ENCODE measurements around the gene PTPMT1.
"Not testable (repeated sequence)": the region's sequence is repeated elsewhere in the genome, so short reads cannot be mapped to it uniquely, and the experiment has no call there.

The PTPMT1 gene, protein sequence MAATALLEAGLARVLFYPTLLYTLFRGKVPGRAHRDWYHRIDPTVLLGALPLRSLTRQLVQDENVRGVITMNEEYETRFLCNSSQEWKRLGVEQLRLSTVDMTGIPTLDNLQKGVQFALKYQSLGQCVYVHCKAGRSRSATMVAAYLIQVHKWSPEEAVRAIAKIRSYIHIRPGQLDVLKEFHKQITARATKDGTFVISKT

DNA sequence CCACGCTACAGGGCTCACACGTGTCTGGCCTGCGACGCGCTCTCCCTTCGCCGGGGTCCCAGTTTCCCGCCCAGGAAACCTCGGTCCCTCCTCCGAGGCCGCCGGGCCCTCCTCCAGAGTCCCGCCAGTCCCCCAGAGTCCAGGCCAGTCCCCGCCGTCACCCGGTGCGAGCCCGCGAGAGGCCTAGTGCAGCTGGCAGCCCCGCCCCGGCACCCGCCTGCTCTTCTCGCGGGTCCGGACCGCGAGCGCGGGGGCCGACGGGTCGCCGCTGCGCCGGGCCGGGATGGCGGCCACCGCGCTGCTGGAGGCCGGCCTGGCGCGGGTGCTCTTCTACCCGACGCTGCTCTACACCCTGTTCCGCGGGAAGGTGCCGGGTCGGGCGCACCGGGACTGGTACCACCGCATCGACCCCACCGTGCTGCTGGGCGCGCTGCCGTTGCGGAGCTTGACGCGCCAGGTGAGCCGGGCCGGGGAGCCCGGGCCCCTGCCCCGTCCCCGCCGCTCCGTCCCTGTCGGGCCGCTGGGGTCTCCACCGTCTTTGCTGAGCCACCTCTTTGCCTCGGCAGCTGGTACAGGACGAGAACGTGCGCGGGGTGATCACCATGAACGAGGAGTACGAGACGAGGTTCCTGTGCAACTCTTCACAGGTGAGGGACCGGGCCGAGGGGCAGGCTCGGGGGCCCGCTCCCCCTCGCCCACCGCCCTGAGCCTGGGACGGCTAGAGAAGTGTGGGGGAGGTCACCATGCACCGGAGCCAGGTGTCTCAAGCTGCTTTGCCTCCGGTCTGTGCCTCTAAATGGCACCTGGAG, at the start of gene PTPMT1:
Gene PTPMT1, plus strand, starts transcription at position 260 of the 809 bp plus-strand sequence. Its CDS starts 24 bp downstream, at position 284.
- FAIRE-seq = no peak

DNA sequence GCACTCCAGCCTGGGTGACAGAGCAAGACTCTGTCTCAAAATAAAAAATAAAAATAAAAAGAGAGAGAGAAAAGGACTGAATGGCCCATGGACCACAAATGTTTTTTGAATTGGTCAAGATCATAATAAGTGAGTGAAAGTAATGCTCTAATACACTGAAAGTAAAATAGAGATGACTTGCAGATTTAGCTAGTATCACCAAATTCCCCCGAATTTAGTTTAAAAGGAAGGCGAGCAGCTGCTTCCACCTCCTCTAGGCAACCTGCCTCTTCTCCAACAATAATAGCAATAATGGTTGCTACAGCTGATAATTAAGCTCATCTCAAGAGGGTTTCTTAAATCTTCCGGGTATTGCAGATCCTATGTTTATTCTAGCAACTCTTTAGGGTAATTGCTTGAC, 49.2 kb upstream of the PTPMT1 start:
- no peak for FAIRE-seq

DNA sequence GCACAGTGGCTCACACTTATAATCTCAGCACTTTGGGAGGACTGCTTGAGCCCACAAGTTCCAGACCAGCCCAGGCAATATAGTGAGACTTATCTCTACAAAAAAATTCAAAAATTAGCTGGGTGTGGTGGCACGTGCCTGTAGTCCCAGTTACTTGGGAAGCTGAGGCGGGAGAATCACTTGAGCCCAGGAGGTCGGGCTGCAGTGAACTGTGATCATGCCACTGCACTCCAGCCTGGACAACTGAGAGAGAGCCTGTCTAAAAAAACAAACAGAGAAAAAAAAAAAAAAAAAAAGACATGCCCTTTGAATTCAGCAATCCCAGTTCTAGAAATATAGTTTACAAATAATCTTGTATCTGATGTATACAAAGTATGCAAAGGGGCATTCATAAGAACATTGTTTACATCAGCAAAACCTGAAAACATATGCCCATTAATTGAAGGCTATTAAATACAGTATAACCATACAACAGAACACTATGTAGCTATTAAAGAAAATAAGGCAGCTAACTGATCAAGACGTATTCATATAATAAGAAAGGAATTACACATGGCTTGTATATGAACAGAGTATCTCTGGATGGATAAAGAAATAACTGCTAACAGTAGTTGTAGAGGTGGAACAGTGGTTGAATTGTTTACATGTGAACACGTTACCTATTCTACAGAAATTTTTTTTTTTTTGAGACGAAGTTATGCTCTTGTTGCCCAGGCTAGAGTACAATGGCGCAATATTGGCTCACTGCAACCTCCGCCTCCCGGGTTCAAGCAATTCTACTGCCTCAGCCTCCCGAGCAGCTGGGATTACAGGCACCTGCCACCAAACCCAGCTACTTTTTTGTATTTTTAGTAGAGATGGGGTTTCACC, 48.2 kb upstream of the PTPMT1 start:
- no peak for FAIRE-seq

DNA sequence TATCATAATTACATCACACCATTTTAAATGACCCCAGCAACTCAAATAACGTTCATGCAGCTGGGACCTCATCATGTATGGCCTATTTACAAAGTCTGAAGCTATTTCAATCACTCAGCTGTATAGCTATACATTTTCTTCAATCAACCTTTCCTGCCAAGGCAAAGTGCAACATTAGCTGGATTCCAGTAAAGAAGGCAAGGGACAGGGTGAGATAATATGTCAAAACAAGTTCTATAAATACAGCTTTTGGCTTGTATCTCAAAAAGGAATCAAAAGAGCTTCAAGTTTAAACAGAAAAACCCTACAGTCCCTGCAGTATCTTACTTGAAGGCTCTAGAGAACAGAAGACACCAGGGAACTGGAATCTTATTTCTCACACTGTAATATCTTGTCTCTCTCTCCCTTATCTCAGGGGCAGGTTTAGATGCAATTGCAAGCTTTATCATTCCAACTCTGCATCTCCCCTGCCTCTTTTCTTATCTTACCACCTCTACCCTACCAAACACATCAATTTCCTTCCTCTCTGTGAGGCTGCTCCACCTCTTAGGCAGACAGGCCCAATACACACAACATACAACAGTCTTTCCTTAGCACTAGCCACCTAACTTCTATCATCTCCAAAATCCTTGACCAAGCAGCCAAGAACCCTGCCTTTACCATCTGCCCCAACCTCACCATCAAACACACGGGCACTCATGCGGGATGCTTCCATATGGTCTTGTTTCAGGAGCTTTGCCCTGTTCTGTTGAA, 47.0 kb upstream of the PTPMT1 start:
- FAIRE-seq = no peak

DNA sequence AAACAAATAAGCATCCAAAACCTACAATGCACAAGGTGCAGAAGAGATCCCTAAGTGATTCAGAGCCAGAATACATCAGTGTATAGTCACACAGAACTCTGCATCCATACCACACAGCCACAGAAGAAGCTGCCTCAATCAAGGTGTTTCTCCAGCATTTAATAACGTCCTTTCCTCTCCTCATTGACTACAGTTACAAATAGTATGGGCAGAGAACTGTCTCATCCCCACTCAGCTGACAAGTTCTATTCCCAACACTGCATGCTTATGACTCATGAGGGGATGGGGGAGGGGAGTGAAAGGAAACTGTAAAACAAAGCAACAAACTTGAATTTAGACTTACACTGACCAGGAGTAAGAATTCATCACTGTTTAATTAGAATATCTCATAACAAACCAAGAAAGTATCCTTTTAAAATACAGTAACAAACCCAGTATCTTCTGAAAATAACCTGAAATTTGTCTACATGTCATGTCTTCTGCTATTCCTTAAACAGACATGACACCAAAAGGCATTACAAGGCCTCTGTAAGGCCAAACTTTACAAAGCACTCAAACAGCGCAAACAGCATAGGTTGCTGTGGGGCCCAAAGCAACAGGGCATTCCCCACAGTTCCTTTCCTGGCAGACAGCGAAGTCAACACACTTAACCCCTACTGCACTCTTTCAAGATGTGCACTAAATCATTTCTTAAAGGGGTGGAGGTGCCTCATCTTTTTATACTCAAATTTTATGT, 41.7 kb upstream of the PTPMT1 start:
- FAIRE-seq = peak; percentile 72

DNA sequence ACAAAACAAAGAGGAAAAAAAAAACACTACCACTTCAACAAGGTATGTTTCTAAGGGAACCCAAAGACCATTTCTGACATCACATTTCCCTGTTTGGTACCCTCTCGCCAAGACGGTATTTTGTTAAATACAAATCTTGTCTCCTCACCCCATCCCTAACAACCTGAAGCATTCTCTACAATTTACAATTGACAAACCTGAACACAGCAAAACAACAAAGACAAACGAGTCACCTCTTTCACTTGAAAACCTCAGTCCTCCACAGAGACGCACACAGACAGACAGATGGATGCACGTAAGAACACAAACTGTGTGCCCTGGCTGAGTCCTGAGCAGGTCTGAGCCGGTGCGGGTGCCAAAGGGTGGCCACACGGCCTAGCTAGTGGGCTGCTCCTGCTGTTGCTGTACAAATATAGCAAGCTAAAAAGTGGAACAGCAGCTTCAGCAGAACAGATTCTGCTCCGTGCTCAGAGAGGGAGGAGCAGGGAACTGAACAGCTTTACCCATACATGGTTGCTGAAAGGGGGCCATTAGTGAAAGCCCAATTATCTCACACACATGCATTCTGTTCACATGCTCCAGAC, 41.0 kb upstream of the PTPMT1 start:
- FAIRE-seq = no peak

DNA sequence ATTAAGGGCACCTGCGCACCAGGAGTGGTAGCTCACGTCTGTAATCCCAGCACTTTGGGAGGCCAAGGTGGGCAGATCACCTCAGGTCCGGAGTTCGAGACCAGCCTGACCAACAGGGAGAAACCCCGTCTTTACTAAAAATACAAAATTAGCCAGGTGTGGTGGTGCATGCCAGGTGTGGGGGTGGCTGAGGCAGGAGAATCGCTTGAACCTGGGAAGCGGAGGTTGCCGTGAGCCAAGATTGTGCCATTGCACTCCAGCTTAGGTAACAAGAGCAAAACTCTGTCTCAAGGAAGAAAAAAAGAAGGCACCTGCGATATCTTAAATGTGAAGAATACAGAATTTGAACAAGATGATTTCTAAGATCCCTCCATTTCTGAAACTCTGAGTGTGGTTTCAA, 39.4 kb upstream of the PTPMT1 start:
- FAIRE-seq = not testable (repeated sequence)

DNA sequence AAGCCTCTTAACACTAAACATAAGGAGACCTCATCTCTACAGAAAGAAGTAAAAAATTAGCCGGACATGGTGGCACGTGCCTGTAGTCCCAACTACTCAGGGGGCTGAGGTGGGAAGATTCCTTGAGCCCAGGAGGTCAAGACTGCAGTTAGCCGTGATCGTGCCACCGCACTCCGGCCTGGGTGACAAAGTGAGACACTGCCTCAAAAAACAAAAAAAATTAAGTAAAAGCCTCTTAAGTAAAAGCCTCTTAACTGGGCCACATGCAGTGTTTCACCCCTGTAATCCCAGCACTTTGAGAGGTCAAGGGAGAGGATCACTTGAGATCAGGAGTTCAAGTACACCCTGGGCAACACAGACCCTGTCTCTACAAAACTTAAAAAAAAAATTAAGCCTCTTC, 38.2 kb upstream of the PTPMT1 start:
- FAIRE-seq = no peak

DNA sequence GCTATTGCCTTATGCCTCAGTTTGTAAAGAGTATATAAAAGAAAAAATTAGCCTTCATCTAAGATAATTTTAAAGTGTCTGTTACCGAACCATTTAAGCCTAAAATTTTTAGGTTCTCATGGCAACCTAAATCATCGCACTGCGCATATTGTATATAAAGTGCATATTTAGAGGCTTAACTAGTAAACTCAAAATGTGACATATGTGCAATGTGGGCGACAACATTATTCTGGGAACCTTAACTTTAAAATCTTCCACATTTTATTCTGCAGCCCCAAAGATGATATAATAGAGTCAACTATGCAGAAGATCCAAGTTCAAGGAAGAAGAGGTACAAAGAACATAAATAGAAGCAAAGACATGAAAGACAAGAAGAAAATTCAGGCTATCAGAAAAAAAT, 35.4 kb upstream of the PTPMT1 start:
- no peak for FAIRE-seq

DNA sequence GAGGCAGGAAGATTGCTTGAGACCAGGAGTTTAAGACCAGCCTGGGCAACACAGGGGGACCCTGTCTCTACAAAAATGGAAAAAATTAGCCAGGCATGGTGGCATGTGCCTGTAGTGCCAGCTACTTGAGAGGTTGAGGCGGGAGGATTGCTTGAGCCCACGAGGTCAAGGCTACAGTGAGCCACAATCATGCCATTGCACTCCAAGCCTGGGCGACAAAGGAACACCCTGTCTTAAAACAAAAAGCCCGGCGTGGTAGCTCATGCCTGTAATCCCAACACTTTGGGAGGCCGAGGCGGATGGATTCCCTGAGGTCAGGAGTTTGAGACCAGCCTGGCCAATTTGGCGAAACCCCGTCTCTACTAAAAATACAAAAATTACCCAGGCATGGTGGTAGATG, 34.7 kb upstream of the PTPMT1 start:
- not testable (repeated sequence) for FAIRE-seq

DNA sequence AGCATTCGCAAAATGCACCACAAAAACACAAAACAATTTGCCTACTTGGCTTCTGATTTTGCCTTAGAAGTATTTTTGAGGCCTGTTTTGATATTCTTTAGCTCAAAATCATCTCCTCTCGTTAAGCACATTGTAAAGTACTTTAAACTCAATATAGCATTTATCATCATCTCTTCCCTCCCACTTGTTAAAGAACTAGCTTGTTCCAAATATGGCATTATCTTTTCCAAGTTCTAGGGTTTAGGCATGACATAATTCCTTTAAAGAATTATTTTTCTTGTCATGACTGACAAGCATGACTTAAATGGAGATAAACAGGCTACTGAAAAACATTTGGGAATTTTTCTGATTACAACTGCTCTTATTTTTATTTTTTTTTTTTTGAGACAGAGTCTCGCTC, 33.7 kb upstream of the PTPMT1 start:
- no peak for FAIRE-seq

DNA sequence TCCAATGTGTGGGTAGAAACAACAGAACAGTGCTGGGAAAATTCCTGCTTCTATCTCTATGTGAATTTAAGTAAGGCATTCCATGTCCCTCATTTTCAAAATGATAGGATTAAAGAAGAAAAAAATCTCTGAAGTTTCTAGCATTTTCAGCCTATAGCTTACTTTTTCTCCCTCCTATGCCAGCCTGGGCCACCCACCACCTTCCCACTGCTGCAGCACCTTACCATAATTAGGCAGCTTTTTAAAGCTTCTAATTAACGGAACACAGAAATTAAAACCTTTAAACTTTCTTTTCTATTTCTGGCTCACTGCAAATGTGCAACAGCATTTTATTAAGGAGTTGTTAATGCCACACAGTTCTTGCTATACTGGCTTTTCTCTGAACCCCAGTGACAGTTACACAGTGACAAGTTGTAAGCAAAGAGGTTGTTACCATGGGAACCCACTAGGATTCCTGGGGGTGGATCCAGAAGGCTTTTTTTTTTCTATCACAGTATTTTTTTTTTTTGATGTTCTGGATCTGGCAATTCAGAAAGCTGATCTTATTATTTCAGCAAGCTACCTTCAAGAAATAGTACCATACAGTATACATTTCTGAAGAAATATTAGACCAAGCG, 32.7 kb upstream of the PTPMT1 start:
- FAIRE-seq = no peak

DNA sequence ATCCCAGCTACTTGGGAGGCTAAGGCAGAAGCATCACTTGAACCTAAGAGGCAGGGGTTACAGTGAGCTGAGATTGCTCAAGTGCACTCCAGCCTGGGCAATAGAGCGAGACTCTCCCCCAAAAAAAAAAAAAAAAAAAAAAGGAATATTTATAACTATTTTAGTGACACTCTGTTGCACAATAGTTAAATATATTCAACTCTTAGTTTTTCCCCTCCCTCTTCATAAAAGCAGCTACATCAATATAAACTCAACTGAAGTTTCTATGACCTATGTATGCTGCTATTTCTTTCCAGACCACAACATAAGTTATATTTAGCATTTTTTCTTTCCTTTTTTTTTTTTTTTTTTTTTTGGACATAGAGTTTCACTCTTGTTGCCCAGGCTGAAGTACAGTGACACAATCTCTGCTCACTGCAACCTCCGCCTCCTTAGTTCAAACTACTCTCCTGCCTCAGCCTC, 31.7 kb upstream of the PTPMT1 start:
- FAIRE-seq = peak; percentile 17

DNA sequence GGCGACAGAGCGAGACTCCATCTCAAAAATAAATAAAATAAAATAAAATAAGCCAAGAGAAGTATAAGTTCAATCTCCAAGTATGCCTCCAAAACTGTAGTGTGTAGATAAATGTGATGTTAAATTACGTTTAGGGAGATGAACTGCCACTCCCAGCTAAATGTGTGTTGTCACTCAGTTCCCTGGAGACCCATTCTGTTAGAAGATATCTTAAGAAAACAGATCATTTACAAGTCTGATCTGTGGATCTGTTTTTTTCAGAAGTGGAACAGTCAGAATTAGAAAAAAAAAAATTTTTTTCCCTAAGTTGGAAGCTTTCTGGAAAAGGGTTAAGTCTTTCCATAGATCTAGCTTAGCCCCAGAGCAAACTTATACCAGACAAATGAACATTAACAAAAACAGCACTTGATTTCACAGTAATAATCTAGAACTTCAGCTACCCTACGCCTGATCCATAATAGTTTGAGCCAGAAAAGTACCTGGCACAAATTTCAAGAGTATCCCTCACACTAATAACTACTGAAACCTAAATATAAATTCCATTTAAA, 30.6 kb upstream of the PTPMT1 start:
- FAIRE-seq = no peak

DNA sequence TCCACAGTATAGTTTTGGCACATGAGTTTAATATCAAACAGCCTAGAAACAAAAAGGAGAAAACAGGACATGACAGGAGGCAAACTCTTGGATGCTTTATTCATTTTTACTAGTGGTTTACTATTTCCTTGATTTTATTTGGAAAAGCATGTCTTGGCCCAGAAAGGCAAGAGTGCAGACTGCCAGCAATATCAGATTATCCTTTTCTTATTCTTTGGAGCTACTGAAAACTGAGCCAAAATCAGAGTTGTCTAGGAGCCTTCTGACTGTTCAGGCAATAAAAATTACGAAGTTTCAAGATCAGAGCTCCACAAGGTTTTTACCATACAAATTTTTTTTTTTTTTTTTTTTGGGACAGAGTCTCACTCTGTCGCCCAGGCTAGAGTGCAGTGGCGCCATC, 28.5 kb upstream of the PTPMT1 start:
- no peak for FAIRE-seq

DNA sequence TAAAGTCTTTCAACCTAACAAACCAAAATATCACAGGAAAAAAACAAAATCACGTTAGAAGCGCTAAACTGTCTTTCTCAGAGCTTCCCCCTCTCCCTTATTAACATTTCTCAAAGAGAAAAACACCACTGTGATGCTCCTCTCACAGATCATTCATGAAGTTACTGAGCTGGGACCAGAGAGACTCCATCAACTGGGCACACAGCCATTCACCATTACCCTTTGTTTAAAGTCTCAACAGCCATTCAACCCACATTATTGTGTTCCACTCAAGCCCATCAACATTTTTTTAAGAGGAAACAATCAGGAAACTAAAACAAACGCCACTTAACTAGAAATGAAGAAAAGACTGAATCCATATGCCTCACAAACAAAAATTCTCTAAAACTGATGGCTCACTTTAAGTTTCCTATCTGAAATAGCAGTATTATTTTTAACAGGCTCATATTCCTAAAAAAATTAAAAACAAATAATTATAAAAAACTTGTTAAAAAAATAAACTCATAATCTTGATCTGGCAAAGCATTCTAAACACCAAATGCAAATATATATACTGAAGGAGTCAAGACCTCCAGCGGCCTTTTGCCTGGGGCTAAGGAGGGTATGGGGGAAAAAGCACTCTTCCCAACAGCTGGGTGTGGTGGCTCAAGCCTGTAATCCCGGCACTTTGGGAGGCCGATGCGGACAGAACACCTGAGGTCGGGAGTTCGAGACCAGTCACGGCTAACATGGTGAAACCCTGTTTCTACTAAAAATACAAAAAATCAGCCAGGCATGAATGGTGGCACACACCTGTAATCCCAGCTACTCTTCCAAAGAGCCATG, 26.4 kb upstream of the PTPMT1 start:
- no peak for FAIRE-seq

DNA sequence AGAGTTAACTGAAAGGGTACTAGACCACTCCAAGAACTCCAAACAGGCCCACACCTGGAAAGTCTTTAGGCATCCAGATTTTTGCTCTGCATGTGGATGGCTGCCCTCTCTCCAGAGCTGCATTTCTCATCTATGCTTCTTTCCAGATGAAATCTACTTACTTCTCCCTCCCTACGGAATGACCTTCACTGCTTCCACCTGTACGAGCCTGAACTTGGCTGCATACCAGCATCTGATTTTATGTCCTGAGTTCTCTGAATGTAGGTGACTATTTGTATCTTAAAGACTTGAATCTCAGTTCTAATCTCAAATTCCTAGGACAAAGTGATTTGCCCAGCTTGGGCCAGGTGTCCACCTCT, 25.7 kb upstream of the PTPMT1 start:
- no peak for FAIRE-seq

DNA sequence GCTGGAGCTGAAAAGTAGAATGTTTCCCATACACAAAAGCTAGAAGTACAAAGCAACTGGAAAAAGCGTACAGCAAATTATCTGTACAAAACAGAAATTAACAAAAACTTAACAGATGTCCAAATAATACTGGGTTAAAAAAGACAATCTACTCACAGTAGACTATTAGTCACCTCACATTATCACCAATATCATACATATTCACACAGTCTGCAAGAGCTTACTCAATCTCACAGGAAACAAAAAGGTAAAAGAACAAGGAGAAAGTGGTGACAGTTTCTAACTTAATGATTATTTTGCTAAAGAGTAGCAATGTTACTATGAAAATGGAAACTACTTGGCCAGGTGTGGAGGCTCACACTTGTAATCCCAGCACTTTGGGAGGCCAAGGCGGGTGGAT, 24.3 kb upstream of the PTPMT1 start:
- no peak for FAIRE-seq

DNA sequence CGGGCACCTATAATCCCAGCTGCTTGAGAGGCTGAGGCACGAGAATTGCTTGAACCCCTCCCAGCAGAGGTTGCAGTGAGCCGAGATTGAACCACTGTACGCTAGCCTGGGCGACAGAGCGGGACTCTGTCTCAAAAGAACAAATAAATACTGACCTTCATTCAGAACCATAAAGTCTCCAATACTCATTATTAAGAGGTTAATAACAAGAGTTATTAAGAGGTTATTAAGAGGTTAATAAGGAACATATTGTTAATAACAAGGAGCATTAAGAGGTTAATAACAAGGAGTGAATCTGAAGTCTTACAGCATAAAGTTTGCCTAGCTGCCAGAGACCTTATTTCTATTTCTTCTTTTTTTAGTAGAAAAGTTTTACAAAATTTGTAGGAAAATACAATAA, 20.1 kb upstream of the PTPMT1 start:
- FAIRE-seq = no peak

DNA sequence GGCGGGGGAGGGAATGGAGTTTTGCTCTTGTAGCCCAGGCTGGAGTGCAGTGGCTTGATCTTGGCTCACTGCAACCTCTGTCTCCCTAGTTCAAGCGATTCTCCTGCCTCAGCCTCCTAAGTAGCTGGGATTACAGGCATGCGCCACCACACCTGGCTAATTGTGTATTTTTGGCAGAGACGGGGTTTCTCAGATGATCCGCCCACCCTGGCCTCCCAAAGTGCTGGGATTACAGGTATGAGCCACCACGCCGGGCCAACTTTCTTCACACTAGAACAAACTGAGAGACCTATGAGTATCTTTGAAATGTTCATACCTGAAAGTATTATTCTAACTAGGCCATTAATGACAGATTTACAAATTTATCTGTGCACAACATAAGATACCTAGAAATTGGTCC, 19.1 kb upstream of the PTPMT1 start:
- FAIRE-seq = not testable (repeated sequence)
